K562 (cell line): ENCODE measurements around the gene EYA2. TPM values are rescaled to one million over a fixed set of nuclear protein-coding genes. Genes with fewer than 3 reads are reported as not detected.

Experiments used
- ATAC-seq: fragments of 200-7000 bp; cut with Tn5 transposase; 3 replicates; pipeline ENCODE4 v1.9.1; 2020; ENCODE audit warnings: moderate library complexity
- BruUV-seq: library from RNA; stranded (reverse); fragments of 400-500 nt; replicated peaks from 2 replicates; lab custom pipeline; 2021; lab: Mats Ljungman, UMichigan
- CTCF ChIA-PET: fragments of 300-600 bp; formaldehyde crosslinking; extraction: SDS; loops from one replicate; lab custom pipeline; 2021; ENCODE audit warnings: low intra/inter-chr PET ratio; lab: Yijun Ruan, JAX
- POLR2A ChIA-PET: fragments of 300-600, 350-650 bp; sonication (Branson Sonifier 250); formaldehyde crosslinking; extraction: SDS; loops from one replicate; lab custom pipeline; 2021; ENCODE audit warnings: antibody characterized with exemption, inconsistent platforms; lab: Yijun Ruan, JAX
- DNase-seq, 4 experiments: peaks; one replicate each; pipeline versions ENCODE4 v3.0.0 to v3.0.0-alpha.2; 2011 to 2018; ENCODE audit warnings: low spot score in 3 of 4, mixed read lengths in 3 of 4; ENCODE audit errors: extremely low read depth in 1 of 4
- FAIRE-seq: peaks from 2 replicates; lab custom pipeline; 2011; peaks lifted over from hg19 to GRCh38; lab: Jason Lieb, UNC
- H2AFZ ChIP-seq: 2 replicates; pipeline ENCODE4 v1.6.0; 2011; ENCODE audit warnings: low read depth, low read length, control low read depth, inconsistent platforms
- H3K27ac ChIP-seq: fragments of 200-600 bp; 3 replicates; pipeline ENCODE4 v1.8.0; 2011; ENCODE audit warnings: low read depth, mild to moderate bottlenecking, control low read depth, inconsistent platforms, low read length, moderate library complexity, mixed read lengths; ENCODE audit errors: extremely low read depth
- H3K27me3 ChIP-seq, 2 experiments: fragments of 300-600 bp in 1 of 2; 2 replicates in 1 of 2; 3 replicates in 1 of 2; pipeline versions ENCODE4 v1.6.0 to v1.8.0; 2011; ENCODE audit warnings: inconsistent platforms in 2 of 2, low read length in 2 of 2, mild to moderate bottlenecking in 1 of 2, mixed read lengths in 1 of 2, moderate library complexity in 1 of 2; ENCODE audit not compliant: control insufficient read depth in 2 of 2, insufficient read depth in 2 of 2
- H3K36me3 ChIP-seq: fragments of 300-600 bp; 3 replicates; pipeline ENCODE4 v1.8.0; 2011; ENCODE audit warnings: mild to moderate bottlenecking, low read length, inconsistent platforms; ENCODE audit not compliant: control insufficient read depth, insufficient read depth
- H3K4me1 ChIP-seq, 2 experiments: fragments of 200-600 bp in 1 of 2; replicated peaks in 1 of 2; 2 replicates in 1 of 2; 3 replicates in 1 of 2; pipeline versions ENCODE4 v1.5.1 to v1.8.0; 2011; ENCODE audit warnings: inconsistent platforms in 2 of 2, low read length in 2 of 2, mild to moderate bottlenecking in 1 of 2, mixed read lengths in 1 of 2, moderate library complexity in 1 of 2; ENCODE audit not compliant: control insufficient read depth in 2 of 2, insufficient read depth in 2 of 2
- H3K4me2 ChIP-seq: 2 replicates; pipeline ENCODE4 v1.6.1; 2011; ENCODE audit warnings: low read length, control low read depth, inconsistent platforms, mixed read lengths; ENCODE audit not compliant: insufficient read depth
- H3K4me3 ChIP-seq: fragments of 200-600 bp; sonication (generic), shearing (Covaris generic); 2 replicates; pipeline ENCODE4 v1.5.1; 2016; ENCODE audit warnings: control low read depth, inconsistent platforms
- H3K79me2 ChIP-seq: fragments of 200-600 bp; 3 replicates; pipeline ENCODE4 v1.8.0; 2011; ENCODE audit warnings: low read length, inconsistent platforms; ENCODE audit not compliant: control insufficient read depth, insufficient read depth
- H3K9ac ChIP-seq, 2 experiments: 2 replicates each; pipeline versions ENCODE4 v1.6.0 to v1.6.1; 2011; ENCODE audit warnings: low read depth in 2 of 2, low read length in 2 of 2, control low read depth in 1 of 2, inconsistent platforms in 1 of 2, mild to moderate bottlenecking in 1 of 2, mixed read lengths in 1 of 2; ENCODE audit not compliant: insufficient read depth in 1 of 2
- H3K9me1 ChIP-seq: one replicate; pipeline ENCODE4 v1.6.0; 2011; ENCODE audit warnings: inconsistent platforms, mild to moderate bottlenecking, low read length, moderate library complexity; ENCODE audit not compliant: control insufficient read depth, insufficient read depth
- H3K9me3 ChIP-seq: replicated peaks from 2 replicates; pipeline ENCODE4 v1.5.1; 2011; ENCODE audit warnings: low read depth, low read length, inconsistent platforms; ENCODE audit not compliant: control insufficient read depth, insufficient read depth
- H4K20me1 ChIP-seq: replicated peaks from 2 replicates; pipeline ENCODE4 v1.6.1; 2011; ENCODE audit warnings: low read length, inconsistent platforms, mixed read lengths; ENCODE audit not compliant: control insufficient read depth, insufficient read depth
- AFF4 ChIP-seq: sonication (generic); formaldehyde crosslinking; IDR thresholded peaks from 2 replicates; pipeline ENCODE4 v1.8.0; 2023; ENCODE audit warnings: mild to moderate bottlenecking, missing genetic modification reagents
- ATF6 ChIP-seq: sonication (generic); formaldehyde crosslinking; IDR thresholded peaks from 2 replicates; pipeline ENCODE4 v1.4.0; 2020; ENCODE audit warnings: mild to moderate bottlenecking, missing genetic modification reagents
- ETV6 ChIP-seq, 3 experiments: fragments of 150-350 bp in 1 of 3; sonication (generic) in 1 of 3; formaldehyde crosslinking in 1 of 3; IDR thresholded peaks; 2 replicates each; pipeline versions ENCODE4 v1.6.1 to v1.8.0; 2014 to 2022; ENCODE audit warnings: borderline replicate concordance in 2 of 3, low read depth in 2 of 3, antibody characterized with exemption in 1 of 3, low read length in 1 of 3, mild to moderate bottlenecking in 1 of 3, missing genetic modification reagents in 1 of 3
- HOXB6 ChIP-seq: fragments of 250-450 bp; sonication (Bioruptor Pico); IDR thresholded peaks from 2 replicates; pipeline ENCODE4 v1.5.1; 2022; ENCODE audit warnings: mild to moderate bottlenecking, borderline replicate concordance
- LARP7 ChIP-seq: fragments of 450-650 bp; IDR thresholded peaks from 2 replicates; pipeline ENCODE4 v1.6.1; 2016
- MTA2 ChIP-seq: fragments of 450-650 bp; IDR thresholded peaks from 2 replicates; pipeline ENCODE4 v1.6.1; 2016; ENCODE audit warnings: low read depth
- MXI1 ChIP-seq: IDR thresholded peaks from 2 replicates; pipeline ENCODE4 v1.6.1; 2011; ENCODE audit warnings: low read depth, mild to moderate bottlenecking, improper control_type of control experiment, low read length
- NCOA2 ChIP-seq, 2 experiments: fragments of 450-650 bp; IDR thresholded peaks; 2 replicates each; pipeline ENCODE4 v1.6.1; 2018; ENCODE audit warnings: mild to moderate bottlenecking in 2 of 2, moderate library complexity in 1 of 2; ENCODE audit not compliant: partially characterized antibody in 2 of 2
- PPARD ChIP-seq: fragments of 250-450 bp; sonication (Bioruptor Pico); IDR thresholded peaks from 2 replicates; pipeline ENCODE4 v1.8.0; 2022; ENCODE audit warnings: inconsistent platforms, mild to moderate bottlenecking, moderate library complexity
- SMARCA5 ChIP-seq: fragments of 450-650 bp; IDR thresholded peaks from 2 replicates; pipeline ENCODE4 v1.6.1; 2016
- UBTF ChIP-seq, 2 experiments: IDR thresholded peaks; 2 replicates each; pipeline ENCODE4 v1.6.1; 2012; ENCODE audit warnings: improper control_type of control experiment in 2 of 2, low read depth in 2 of 2, low read length in 2 of 2, borderline replicate concordance in 1 of 2
- ZBTB12 ChIP-seq: fragments of 250-450 bp; sonication (Bioruptor Pico); IDR thresholded peaks from 2 replicates; pipeline ENCODE4 v1.4.0; 2020
- ZNF133 ChIP-seq: fragments of 250-450 bp; sonication (Bioruptor Pico); IDR thresholded peaks from 2 replicates; pipeline ENCODE4 v1.4.0; 2020; ENCODE audit warnings: mild to moderate bottlenecking
- ZNF324 ChIP-seq: fragments of 250-450 bp; sonication (Bioruptor Pico); IDR thresholded peaks from 2 replicates; pipeline ENCODE4 v1.4.0; 2020; ENCODE audit warnings: mild to moderate bottlenecking
- WGBS: fragments of 100-300 bp; shearing (Covaris generic); methylation state at CpG from one replicate; pipeline ENCODE4 v1.1.6; 2016; ENCODE audit warnings: low coverage, mixed read lengths; ENCODE audit not compliant: insufficient coverage; ENCODE audit errors: missing lambda C conversion rate; 5-methylcytosine and 5-hydroxymethylcytosine counted together
- in situ Hi-C: fragments of 300-500 bp; cut with MboI; formaldehyde crosslinking; loops from 4 replicates; pipeline ENCODE4 v1.15.0; 2018; ENCODE audit warnings: inconsistent platforms, mixed read lengths
- intact Hi-C: fragments of 100-400 bp; cut with micrococcal nuclease; formaldehyde crosslinking; loops from 2 replicates; pipeline ENCODE4 v1.14.2; 2022
- polyA plus RNA-seq, 8 experiments: library from polyadenylated mRNA; depleted of rRNA in 4 of 8; stranded (reverse) in 5 of 8; unstranded in 3 of 8; fragments of >200 nt; fragmentation: Nextera tagmentation in 2 of 8; fragmentation: Illumina TruSeq in 1 of 8; extraction: Ambion mirVana in 2 of 8; extraction: Trizol in 1 of 8; gene quantifications; 2 replicates each; pipeline versions ENCODE4 v1.2.1 to v1.2.3, GENCODE V29; 2011 to 2014; ENCODE audit warnings: inconsistent platforms in 1 of 8, missing spikeins in 1 of 8
- total RNA-seq, 7 experiments: library from RNA; depleted of rRNA in 6 of 7; stranded (reverse); fragments of >200 nt in 6 of 7; fragmentation: Illumina TruSeq in 2 of 7; extraction: Trizol in 2 of 7; gene quantifications; 2 replicates each; pipeline versions ENCODE4 v1.2.1 to v1.2.3, GENCODE V29; 2011 to 2021; ENCODE audit warnings: low replicate concordance in 1 of 7

The EYA2 gene
- total and polyA plus RNA-seq, 9 of the 15 experiments (the other 6 are each of a cell fraction or from before 2014, with no cell fraction given), result 0.03 TPM; not detected in 8

DNA sequence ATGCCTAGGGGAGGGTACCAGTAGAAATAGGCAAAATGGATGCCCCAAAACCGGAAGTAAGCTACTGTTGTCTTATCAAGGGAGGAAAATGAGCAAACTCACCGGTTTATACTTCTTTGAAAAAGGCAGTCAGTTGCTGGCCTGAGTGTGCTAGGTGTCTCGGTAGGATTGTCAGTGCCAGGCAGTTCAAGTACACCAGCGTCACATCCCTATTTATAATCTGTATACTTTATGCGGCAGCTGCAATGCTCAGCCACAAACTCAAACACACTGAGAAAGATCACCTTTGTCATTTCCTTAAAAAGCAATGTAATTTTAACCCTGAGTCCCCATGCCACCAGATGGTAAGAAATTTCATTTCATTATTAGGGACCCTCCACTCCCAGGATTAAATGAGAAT is 196.2 kb downstream of the EYA2 start:
- no peaks in the 10 kb centered on the region for H4K20me1 ChIP-seq
- no peak overlapping the region for H3K9ac ChIP-seq
- H3K9me3 ChIP-seq, result no peaks in the 10 kb centered on the region
- POLR2A ChIA-PET, result interaction anchor here (0.6 kb wide), 1 partner anchor 43 kb away, joined by 3 read pairs; no protein-coding TSS in a partner anchor
- no TSS peak for BruUV-seq
- H3K4me1 ChIP-seq, result no peaks in the 10 kb centered on the region
- no peak overlapping the region for H2AFZ ChIP-seq
- no peaks in the 10 kb centered on the region for H3K9me1 ChIP-seq
- no peak overlapping the region for H3K4me3 ChIP-seq
- in situ Hi-C loops (no loop called here), intact Hi-C loops (no loop called here)
- CTCF ChIA-PET, result no interaction called here
- ATAC-seq (no peak), DNase-seq (no peak), FAIRE-seq (no peak)
- no peak overlapping the region for H3K27ac ChIP-seq
- no peak overlapping the region for H3K4me2 ChIP-seq
- 1% methylated on average over 5 of the region's 5 CpGs for WGBS
- H3K36me3 ChIP-seq, result no peaks in the 10 kb centered on the region
- peaks cover 14 to 36% of the 10 kb centered on the region in 2 experiments for H3K27me3 ChIP-seq
- H3K79me2 ChIP-seq, result no peaks in the 10 kb centered on the region
- TF ChIP-seq MXI1 (no peak), LARP7 (no peak), MTA2 (no peak), ATF6 (CRISPR knock-in tag) (no peak), ETV6 (IDR thresholded peaks at IDR 0.05; ENCODE audit: borderline replicate concordance in 1 of 2, low read depth in 2 of 2, low read length in 1 of 2) (no peak), ETV6 (CRISPR knock-in tag; IDR thresholded peaks at IDR 0.05; ENCODE audit: borderline replicate concordance) (no peak), ZBTB12 (CRISPR knock-in tag) (no peak), ZNF324 (CRISPR knock-in tag) (no peak), HOXB6 (no peak), UBTF (IDR thresholded peaks at IDR 0.05; ENCODE audit: borderline replicate concordance in 1 of 2, low read depth in 2 of 2, low read length in 2 of 2) (no peak), ZNF133 (no peak), NCOA2 (IDR thresholded peaks at IDR 0.05; ENCODE audit: partially characterized antibody in 2 of 2) (no peak), AFF4 (CRISPR knock-in tag) (no peak), SMARCA5 (no peak), PPARD (CRISPR knock-in tag) (no peak)
